HCT116 (cell line): Measurements from ENCODE around the gene EMB.
"Not testable (repeated sequence)": the region's sequence is repeated elsewhere in the genome, so short reads cannot be mapped to it uniquely, and the experiment has no call there.

ENCODE experiments used
- TCF7L2 ChIP-seq: IDR thresholded peaks from 2 replicates; pipeline ENCODE4 v1.7.0; 2011; ENCODE audit warnings: borderline replicate concordance, inconsistent platforms; ENCODE audit not compliant: insufficient read depth, insufficient read length; ENCODE audit errors: extremely low read depth
- ZNF274 ChIP-seq: fragments of 200-500 bp; sonication (Bioruptor generic); IDR thresholded peaks from 2 replicates; pipeline ENCODE4 v1.6.1; 2014; ENCODE audit warnings: mild to moderate bottlenecking, low read depth, low read length, inconsistent platforms
- TF ChIP-seq, protein P1 (sequence below): IDR thresholded peaks from 2 replicates; pipeline ENCODE4 v1.6.1; 2012; ENCODE audit warnings: low read depth
- TF ChIP-seq, protein P2 (sequence below), 3 experiments: fragments of 200-600 bp in 1 of 3; sonication (generic) in 1 of 3; IDR thresholded peaks in 2 of 3; conservative IDR thresholded peaks in 1 of 3; 2 replicates each; pipeline ENCODE4 v1.5.1; 2012 to 2017; ENCODE audit warnings: low read depth in 2 of 3, low read length in 2 of 3, antibody characterized with exemption in 1 of 3, borderline replicate concordance in 1 of 3, control low read depth in 1 of 3, mild to moderate bottlenecking in 1 of 3, mixed read lengths in 1 of 3, mixed run types in 1 of 3, moderate library complexity in 1 of 3; ENCODE audit not compliant: insufficient read depth in 1 of 3

DNA sequence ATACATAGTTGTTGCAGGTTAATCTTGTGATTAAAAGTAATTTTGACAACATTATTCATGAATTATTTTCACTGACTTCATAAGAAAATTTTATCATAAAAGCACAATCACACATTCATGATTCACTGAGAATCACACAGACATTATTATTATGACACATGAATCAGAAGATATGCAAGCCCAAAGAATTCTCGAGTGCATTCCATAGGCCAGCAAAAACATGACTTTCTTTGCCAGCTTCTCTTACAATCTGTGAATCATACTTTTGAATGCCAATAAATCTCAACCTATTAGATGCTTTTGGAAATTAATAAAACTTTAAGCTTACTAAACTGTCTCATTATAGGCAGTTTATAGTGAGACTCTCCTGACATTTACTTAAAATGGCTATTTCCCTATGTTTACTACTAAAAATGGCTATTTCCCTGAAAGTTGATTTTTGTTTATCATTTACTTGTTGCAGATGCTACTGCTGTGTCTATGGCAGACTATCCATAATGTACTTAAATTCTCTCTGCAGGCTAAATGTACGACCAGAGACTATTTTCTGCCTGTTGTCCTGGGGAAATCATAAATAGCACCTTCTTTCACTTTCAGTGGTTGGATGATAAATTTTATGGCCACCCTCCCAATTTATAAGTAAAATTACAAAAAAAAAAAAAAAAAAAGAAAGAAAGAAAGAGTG lies 47.0 kb downstream of the EMB start:
- TF ChIP-seq, protein P1, sequence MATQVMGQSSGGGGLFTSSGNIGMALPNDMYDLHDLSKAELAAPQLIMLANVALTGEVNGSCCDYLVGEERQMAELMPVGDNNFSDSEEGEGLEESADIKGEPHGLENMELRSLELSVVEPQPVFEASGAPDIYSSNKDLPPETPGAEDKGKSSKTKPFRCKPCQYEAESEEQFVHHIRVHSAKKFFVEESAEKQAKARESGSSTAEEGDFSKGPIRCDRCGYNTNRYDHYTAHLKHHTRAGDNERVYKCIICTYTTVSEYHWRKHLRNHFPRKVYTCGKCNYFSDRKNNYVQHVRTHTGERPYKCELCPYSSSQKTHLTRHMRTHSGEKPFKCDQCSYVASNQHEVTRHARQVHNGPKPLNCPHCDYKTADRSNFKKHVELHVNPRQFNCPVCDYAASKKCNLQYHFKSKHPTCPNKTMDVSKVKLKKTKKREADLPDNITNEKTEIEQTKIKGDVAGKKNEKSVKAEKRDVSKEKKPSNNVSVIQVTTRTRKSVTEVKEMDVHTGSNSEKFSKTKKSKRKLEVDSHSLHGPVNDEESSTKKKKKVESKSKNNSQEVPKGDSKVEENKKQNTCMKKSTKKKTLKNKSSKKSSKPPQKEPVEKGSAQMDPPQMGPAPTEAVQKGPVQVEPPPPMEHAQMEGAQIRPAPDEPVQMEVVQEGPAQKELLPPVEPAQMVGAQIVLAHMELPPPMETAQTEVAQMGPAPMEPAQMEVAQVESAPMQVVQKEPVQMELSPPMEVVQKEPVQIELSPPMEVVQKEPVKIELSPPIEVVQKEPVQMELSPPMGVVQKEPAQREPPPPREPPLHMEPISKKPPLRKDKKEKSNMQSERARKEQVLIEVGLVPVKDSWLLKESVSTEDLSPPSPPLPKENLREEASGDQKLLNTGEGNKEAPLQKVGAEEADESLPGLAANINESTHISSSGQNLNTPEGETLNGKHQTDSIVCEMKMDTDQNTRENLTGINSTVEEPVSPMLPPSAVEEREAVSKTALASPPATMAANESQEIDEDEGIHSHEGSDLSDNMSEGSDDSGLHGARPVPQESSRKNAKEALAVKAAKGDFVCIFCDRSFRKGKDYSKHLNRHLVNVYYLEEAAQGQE: not testable (repeated sequence)
- TF ChIP-seq, protein P2, sequence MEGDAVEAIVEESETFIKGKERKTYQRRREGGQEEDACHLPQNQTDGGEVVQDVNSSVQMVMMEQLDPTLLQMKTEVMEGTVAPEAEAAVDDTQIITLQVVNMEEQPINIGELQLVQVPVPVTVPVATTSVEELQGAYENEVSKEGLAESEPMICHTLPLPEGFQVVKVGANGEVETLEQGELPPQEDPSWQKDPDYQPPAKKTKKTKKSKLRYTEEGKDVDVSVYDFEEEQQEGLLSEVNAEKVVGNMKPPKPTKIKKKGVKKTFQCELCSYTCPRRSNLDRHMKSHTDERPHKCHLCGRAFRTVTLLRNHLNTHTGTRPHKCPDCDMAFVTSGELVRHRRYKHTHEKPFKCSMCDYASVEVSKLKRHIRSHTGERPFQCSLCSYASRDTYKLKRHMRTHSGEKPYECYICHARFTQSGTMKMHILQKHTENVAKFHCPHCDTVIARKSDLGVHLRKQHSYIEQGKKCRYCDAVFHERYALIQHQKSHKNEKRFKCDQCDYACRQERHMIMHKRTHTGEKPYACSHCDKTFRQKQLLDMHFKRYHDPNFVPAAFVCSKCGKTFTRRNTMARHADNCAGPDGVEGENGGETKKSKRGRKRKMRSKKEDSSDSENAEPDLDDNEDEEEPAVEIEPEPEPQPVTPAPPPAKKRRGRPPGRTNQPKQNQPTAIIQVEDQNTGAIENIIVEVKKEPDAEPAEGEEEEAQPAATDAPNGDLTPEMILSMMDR (IDR thresholded peaks at IDR 0.05 in 2 of 3, conservative IDR thresholded peaks at IDR 0.05 in 1 of 3; ENCODE audit: borderline replicate concordance in 1 of 3, insufficient read depth in 1 of 3, low read depth in 2 of 3, low read length in 2 of 3): not testable (repeated sequence)
- TF ChIP-seq ZNF274, TCF7L2: not testable (repeated sequence)
